Duodenal mucosa (tissue), 2 donors: ENCODE data around the gene TLR5.

Experiments
- H3K27ac ChIP-seq: one replicate; pipeline ENCODE4 v1.7.0; 2013; ENCODE audit warnings: low read depth, low read length
- H3K27me3 ChIP-seq, 2 donors: one replicate each; pipeline ENCODE4 v1.7.0; 2013; ENCODE audit warnings: low read length in 2 of 2, control low read depth in 1 of 2; ENCODE audit not compliant: insufficient read depth in 2 of 2, control insufficient read depth in 1 of 2
- H3K36me3 ChIP-seq, 2 donors: one replicate each; pipeline ENCODE4 v1.7.0; 2013; ENCODE audit warnings: low read length in 2 of 2, control low read depth in 1 of 2; ENCODE audit not compliant: insufficient read depth in 2 of 2, control insufficient read depth in 1 of 2
- H3K4me1 ChIP-seq, 2 donors: one replicate each; pipeline ENCODE4 v1.7.0; 2013; ENCODE audit warnings: low read length in 2 of 2, control low read depth in 1 of 2; ENCODE audit not compliant: insufficient read depth in 2 of 2, control insufficient read depth in 1 of 2
- H3K4me3 ChIP-seq, 2 donors: one replicate each; pipeline ENCODE4 v1.7.0; 2013; ENCODE audit warnings: low read length in 2 of 2, low read depth in 1 of 2
- H3K9ac ChIP-seq, 2 donors: one replicate each; pipeline ENCODE4 v1.7.0; 2013; ENCODE audit warnings: low read length in 2 of 2, low read depth in 1 of 2
- H3K9me3 ChIP-seq, 2 donors: one replicate each; pipeline ENCODE4 v1.7.0; 2013; ENCODE audit warnings: low read length in 2 of 2, control low read depth in 1 of 2; ENCODE audit not compliant: control insufficient read depth in 1 of 2

TLR5 gene

DNA sequence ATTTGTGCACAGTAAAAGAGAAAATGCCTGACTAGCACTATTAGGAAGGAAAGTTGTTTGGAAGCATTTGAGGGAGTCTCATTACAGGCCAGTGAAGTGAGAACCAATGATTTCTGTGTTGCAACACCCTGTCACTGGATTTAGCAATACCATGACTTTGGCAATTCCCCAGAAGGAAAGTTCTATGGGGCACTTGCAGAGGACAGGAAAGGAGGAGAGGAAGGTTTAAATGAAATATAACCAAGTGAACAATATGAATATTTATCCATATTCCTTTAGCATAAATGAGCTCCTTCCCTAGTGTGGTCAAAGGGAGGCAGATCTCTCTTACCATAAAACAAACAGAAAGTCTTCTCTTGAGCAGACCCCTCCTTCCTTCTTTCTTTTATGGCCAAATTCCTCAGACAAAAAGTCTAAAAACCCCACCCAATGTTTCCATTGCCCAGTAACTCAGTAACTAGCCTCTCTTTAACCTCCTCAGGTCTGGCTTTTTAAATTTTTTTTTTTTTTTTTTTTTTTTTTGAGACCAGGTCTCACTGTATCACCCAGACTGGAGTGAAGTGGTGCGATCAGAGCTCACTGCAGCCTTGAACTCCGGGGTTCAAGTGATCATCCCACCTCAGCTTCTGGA, 5.5 kb downstream of the TLR5 start:
- H3K4me1 ChIP-seq = peaks cover 29 to 30% of the 10 kb centered on the region in 2 donors

DNA sequence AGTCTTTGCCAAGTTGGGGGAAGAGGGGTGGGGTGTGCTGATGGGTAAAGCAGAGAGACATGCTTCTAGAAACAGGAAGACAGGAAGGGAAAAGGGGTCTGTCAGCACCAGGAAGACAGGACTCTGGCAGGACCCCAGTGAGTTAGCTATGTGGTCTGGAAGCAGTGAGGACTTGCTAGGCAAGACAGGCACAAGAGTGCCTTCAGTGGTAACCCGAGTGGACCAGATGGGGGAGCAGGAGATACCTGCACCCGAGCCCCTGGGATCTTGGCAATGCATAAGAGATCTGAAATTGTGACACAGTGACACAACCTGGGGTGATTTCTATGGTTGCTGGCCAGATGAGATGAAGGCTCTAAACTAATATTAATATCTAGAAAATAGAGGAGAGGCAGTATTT, 7.0 kb downstream of the TLR5 start:
- no peak overlapping the region for H3K27ac ChIP-seq
- no peaks in the 10 kb centered on the region for H3K36me3 ChIP-seq
- peaks cover 19 to 22% of the 10 kb centered on the region in 2 donors for H3K4me1 ChIP-seq
- peaks cover 0 to 8% of the 10 kb centered on the region in 2 donors for H3K27me3 ChIP-seq
- H3K9me3 ChIP-seq = no peaks in the 10 kb centered on the region
- H3K9ac ChIP-seq = no peak overlapping the region
- no peak overlapping the region for H3K4me3 ChIP-seq

More for the DNA sequence above, 5.5 kb downstream of the TLR5 start:
- Histone ChIP-seq H3K27me3 (peaks cover 0 to 8% of the 10 kb centered on the region in 2 donors), H3K36me3 (no peaks in the 10 kb centered on the region), H3K9me3 (no peaks in the 10 kb centered on the region), H3K9ac (no peak overlapping the region), H3K4me3 (no peak overlapping the region), H3K27ac (no peak overlapping the region)

DNA sequence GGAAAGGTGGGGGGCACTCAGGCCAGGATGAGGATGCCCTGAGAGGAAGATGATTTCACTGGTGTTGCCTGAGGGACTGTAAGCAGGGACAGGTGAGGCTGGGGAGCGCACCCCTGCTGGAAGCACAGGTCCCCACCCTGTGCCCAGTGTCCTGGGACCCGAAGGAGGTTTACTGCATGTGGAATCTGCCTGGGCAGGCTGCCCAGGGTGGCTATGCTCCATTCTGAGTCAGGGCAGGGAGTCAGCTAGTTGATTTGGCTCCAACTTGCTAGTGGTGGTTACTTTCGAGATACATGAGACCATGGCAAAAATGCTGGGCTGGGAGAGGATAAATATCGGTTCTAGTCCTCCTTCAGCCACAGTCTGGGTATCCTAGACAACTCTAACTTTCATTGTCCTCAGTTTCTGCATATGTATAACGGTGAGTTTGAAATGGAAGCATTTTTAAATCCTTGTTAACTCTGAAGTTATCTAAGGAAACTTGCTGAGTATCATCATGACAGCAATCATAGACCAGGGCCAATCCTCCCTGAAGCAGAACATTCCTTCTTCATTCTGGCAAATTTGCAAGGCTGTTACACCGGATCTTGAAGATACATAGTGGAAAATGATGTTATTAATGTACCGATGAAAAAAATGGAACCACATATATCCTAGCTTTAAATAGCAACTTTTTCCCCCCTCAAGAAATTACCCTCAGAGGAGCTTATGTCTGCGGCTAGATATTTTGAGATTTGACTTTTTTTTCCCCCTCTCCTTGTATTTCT, 7.7 kb downstream of the TLR5 start:
- Histone ChIP-seq H3K9ac (no peak overlapping the region), H3K4me1 (peaks cover 15 to 20% of the 10 kb centered on the region in 2 donors), H3K27ac (no peak overlapping the region), H3K36me3 (no peaks in the 10 kb centered on the region), H3K27me3 (peaks cover 0 to 8% of the 10 kb centered on the region in 2 donors), H3K4me3 (no peak overlapping the region), H3K9me3 (no peaks in the 10 kb centered on the region)

DNA sequence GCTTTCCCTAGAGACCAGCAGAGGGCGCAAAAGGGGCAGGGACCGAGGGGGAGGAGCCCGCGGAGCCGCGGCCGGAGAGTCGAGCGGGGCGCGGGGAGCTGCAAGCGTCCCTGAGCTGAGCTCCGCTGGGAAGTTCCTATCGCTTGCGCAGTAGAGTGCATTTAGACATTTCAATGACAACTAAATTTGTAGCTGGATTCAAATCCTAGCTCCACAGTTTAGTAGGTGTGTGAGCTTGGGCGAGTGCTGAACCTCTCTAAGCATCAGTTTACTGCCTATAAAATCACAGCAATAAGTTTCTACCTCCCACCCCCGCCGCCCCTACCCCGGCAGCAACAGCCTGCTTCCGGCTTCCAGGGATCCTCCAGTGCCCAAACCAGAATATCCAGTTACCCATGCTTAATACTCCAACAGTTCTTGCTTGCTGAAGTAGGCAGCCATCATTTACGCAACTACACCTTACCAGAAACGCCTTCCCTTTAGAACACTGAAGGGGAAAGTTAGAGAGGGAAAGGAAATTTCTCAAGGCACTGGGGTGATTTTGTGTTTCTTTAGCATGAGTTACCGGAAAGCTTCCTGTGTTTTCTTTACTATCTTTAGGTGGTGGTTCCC, 9.1 kb downstream of the TLR5 start:
- no peaks in the 10 kb centered on the region for H3K9me3 ChIP-seq
- peaks cover 17 to 26% of the 10 kb centered on the region in 2 donors for H3K4me1 ChIP-seq
- no peaks in the 10 kb centered on the region for H3K36me3 ChIP-seq
- peak overlapping the region; percentile 59 to 60 for H3K4me3 ChIP-seq
- H3K9ac ChIP-seq = peak overlapping the region in 1 of 2 donors; percentile 1
- no peak overlapping the region for H3K27ac ChIP-seq
- peaks cover 0 to 8% of the 10 kb centered on the region in 2 donors for H3K27me3 ChIP-seq

DNA sequence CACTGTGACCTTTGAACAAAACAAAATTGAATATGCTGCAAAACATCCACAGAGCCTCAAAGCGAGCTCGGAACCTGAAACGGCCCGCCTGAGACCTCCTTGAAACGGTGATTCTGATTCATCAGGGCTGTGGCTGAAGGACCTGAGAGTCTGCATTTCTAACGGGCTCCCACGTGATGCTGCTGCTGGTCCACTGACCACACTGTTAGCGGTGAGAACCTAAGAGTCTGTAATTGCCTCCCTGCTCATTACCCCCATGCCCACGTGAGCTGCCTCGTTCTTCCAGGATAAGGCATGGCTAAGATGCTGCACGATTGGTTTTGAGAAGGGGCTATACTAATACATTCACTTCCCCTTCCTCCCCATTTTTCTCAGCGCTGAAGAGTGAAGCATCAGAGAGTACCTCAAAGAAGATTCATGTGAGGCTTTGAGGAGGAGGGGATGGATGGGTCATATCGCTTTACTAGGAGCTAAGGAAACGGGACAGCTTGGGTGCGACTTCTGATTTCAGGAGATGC, 9.7 kb downstream of the TLR5 start:
- no peak overlapping the region for H3K27ac ChIP-seq
- H3K9me3 ChIP-seq = no peaks in the 10 kb centered on the region
- H3K4me1 ChIP-seq = peaks cover 17 to 26% of the 10 kb centered on the region in 2 donors
- H3K36me3 ChIP-seq = no peaks in the 10 kb centered on the region
- peak overlapping the region in 1 of 2 donors; percentile 12 for H3K9ac ChIP-seq
- peak overlapping the region; percentile 50 to 60 for H3K4me3 ChIP-seq
- peaks cover 0 to 8% of the 10 kb centered on the region in 2 donors for H3K27me3 ChIP-seq

DNA sequence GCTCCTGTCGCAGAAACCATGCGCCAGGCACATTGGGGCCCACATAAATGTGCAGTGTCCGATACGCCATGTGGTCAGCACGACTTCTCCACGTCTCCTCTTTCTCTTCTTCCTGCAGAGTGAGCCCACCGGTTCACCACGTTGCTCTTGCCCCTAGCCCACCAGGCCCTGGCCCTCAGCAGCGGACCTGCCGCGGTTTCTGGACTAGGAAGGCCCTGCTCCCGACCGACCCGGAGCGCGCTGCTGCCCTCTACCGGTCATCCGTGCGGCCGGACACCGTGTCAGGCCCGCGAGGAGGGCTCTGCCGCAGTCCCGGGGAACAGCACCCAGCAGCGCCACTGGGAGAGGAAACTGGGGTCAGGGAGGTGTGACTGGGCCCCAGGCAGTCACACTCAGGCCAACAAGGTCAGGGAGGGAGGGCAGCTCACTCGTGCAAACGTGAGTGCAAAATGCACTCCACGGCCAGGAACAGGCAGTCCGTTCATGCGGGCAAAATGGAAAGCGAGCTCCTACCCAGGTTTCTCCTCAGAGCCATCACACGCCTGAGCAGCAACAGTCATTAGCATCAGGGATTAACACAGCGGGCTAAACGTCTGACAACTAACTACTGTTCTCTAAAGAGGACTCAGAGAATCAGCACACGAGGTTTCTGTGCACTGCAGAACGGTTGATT, 13.7 kb downstream of the TLR5 start:
- H3K27me3 ChIP-seq = peaks cover 0 to 3% of the 10 kb centered on the region in 2 donors
- H3K27ac ChIP-seq = no peak overlapping the region
- no peaks in the 10 kb centered on the region for H3K36me3 ChIP-seq
- no peaks in the 10 kb centered on the region for H3K9me3 ChIP-seq
- peak overlapping the region; percentile 62 to 67 for H3K4me3 ChIP-seq
- peaks cover 13 to 18% of the 10 kb centered on the region in 2 donors for H3K4me1 ChIP-seq
- H3K9ac ChIP-seq = peak overlapping the region in 1 of 2 donors; percentile 34

DNA sequence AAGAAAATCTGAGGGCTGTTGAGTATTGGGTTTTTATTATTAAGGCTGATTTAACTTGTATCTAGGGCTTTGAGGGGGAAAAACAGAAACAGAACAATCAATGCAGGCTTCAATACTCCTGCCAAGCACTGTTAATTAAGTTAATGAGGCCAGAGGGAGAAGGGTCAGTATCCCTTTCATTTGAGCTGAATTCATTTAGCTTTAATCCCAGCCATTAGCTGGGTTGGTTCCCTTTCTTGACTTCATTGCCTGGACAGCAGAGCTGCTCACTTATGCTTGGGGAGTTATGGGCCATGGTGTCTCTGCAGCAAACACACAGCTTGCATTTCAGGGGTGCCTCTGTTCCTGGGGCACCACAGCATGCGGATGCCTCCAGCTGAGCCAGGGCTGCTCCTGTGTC, 16.3 kb downstream of the TLR5 start:
- peaks cover 2 to 13% of the 10 kb centered on the region in 2 donors for H3K4me1 ChIP-seq
- H3K27me3 ChIP-seq = no peaks in the 10 kb centered on the region

DNA sequence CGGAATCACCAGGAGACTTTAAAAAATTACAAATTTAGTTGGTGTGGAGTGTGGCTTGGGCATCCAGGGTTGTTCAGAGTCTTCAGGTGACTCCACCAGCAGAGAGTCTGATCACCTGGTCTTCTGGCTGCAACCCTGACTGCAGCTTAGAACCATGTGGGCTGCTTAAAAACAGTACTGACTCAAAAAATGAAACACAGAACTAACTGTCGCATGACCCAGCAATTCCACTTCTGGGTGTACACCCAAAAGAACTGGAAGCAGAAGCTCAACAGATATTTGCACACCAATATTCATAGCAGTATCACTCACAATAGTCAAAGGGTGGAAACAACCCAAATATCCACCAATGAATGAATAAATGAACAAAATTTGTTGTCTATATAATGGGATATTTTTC, 17.3 kb downstream of the TLR5 start:
- Histone ChIP-seq H3K4me3 (no peak overlapping the region), H3K9ac (no peak overlapping the region), H3K27ac (no peak overlapping the region), H3K9me3 (no peaks in the 10 kb centered on the region), H3K36me3 (no peaks in the 10 kb centered on the region), H3K27me3 (no peaks in the 10 kb centered on the region), H3K4me1 (peaks cover 2 to 13% of the 10 kb centered on the region in 2 donors)

More for the DNA sequence above, 16.3 kb downstream of the TLR5 start:
- Histone ChIP-seq H3K27ac (no peak overlapping the region), H3K9me3 (no peaks in the 10 kb centered on the region), H3K36me3 (no peaks in the 10 kb centered on the region), H3K9ac (no peak overlapping the region), H3K4me3 (no peak overlapping the region)

DNA sequence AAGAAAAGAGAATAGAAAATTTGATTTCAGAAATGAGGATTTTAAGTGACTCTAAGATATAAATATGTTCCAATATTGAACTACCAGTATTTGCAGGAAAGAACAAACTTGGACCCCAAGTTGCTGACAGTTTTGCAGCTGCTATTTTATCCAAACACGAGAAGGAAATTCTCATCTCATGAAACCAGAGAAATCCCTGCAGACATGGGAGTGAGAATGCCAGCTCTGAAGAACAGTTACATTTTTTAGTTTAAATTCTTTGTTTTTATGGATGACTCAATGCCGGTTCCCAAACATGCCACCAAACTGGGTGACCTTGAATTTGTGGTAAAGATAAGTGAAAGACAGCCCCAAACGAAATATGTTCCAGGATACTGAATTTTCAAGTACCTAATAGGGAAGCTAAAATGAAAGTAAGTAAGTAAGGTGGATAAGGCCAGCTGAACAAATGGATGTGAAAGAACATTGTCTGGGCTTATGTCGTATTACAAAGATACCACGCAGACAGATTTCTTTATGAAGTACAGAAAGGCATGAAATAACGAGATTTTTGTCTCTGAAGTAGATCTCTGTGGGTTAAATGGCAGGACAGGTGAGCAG, 19.9 kb downstream of the TLR5 start:
- no peaks in the 10 kb centered on the region for H3K27me3 ChIP-seq
- H3K4me1 ChIP-seq = peaks cover 0 to 6% of the 10 kb centered on the region in 2 donors
- no peaks in the 10 kb centered on the region for H3K9me3 ChIP-seq
- H3K27ac ChIP-seq = no peak overlapping the region
- H3K9ac ChIP-seq = peak overlapping the region; percentile 43 to 62
- no peaks in the 10 kb centered on the region for H3K36me3 ChIP-seq
- H3K4me3 ChIP-seq = peak overlapping the region; percentile 66 to 77
